Skeletal muscle satellite cell (primary cell): ENCODE results near the gene MORF4L1.
"Not testable (repeated sequence)": the region's sequence is repeated elsewhere in the genome, so short reads cannot be mapped to it uniquely, and the experiment has no call there.

Source experiments
- H3K27me3 ChIP-seq: 2 replicates; pipeline ENCODE4 v1.7.0; 2013; ENCODE audit warnings: low read length; ENCODE audit not compliant: control insufficient read depth, insufficient read depth
- H3K36me3 ChIP-seq: 2 replicates; pipeline ENCODE4 v1.7.0; 2013; ENCODE audit warnings: mild to moderate bottlenecking, control low read depth, low read length; ENCODE audit not compliant: insufficient read depth
- H3K4me1 ChIP-seq: 2 replicates; pipeline ENCODE4 v1.7.0; 2013; ENCODE audit warnings: low read length; ENCODE audit not compliant: control insufficient read depth, insufficient read depth
- H3K4me2 ChIP-seq: 2 replicates; pipeline ENCODE4 v1.7.0; 2013; ENCODE audit warnings: mild to moderate bottlenecking, low read length
- H3K4me3 ChIP-seq: 2 replicates; pipeline ENCODE4 v1.7.0; 2013; ENCODE audit warnings: low read length
- H3K9ac ChIP-seq: 2 replicates; pipeline ENCODE4 v1.7.0; 2013; ENCODE audit warnings: mild to moderate bottlenecking, low read depth, low read length, moderate library complexity
- H3K9me3 ChIP-seq: replicated peaks from 2 replicates; pipeline ENCODE4 v1.7.0; 2013; ENCODE audit warnings: mild to moderate bottlenecking, control low read depth, low read length

MORF4L1 gene

DNA sequence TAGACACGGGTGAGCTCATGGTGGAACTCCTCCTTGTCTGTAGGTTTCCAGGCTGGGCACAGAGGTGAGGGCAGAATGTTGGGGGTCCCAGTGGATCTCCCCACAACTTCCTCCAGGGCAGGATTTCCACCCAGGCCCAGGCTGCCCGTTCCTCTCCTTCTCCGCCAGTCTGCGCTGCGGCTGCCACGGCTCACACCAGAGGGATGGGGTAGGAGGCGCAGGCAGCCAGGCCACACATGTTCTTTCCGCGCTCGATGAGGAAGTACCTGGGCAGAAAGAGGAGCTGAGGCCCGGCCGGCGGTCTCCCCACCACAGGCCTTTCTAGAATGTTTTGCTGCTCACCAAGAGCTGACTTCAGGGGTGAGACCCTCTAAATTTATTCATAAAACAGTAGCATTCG lies 49.2 kb downstream of the MORF4L1 start:
- Histone ChIP-seq H3K9me3 (no peaks in the 10 kb centered on the region), H3K9ac (no peak overlapping the region), H3K4me3 (no peak overlapping the region), H3K4me2 (no peak overlapping the region), H3K4me1 (peaks cover 2% of the 10 kb centered on the region), H3K36me3 (peaks cover 58% of the 10 kb centered on the region), H3K27me3 (no peaks in the 10 kb centered on the region)

DNA sequence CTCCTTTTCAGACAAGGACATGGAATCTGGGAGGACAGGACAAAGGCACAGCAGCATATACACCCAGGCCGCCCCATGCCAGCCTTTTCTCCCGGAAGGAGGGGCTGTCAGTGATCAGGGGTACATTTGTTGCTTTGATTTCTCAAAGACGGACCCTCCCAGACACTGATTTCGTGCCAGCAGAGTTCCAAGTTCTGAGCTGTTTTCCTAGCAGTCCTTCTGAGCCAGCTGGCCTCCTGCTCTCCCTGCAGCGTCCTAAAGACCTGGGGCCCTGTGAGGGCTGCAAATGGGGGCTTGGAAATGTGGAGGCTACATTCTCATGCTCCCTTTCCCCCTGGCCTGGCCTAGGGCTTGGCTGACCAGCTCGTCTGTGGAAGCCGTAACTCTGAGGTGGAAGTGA lies 49.8 kb downstream of the MORF4L1 start:
- Histone ChIP-seq H3K9ac (no peak overlapping the region), H3K4me3 (no peak overlapping the region), H3K36me3 (peaks cover 60% of the 10 kb centered on the region), H3K4me2 (no peak overlapping the region), H3K9me3 (no peaks in the 10 kb centered on the region), H3K27me3 (no peaks in the 10 kb centered on the region), H3K4me1 (no peaks in the 10 kb centered on the region)

DNA sequence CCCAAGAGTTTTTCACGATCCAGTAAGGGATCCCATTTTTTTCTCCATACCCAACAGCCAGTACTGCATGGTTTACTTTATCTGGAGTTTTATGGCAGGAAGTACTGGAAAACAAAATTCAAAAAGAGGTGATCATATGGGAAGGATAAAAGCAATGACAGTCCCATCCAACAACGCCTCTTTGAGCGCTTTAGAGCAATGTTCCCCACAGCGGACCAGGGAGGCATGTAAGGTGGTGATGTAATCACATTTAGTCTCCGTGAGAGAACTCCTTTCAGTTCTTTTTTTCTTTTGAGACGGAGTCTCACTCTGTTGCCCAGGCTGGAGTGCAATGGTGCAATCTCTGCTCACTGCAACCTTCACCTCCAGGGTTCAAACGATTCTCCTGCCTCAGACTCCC lies 50.3 kb downstream of the MORF4L1 start:
- Histone ChIP-seq H3K4me2 (no peak overlapping the region), H3K4me1 (no peaks in the 10 kb centered on the region), H3K4me3 (no peak overlapping the region), H3K27me3 (no peaks in the 10 kb centered on the region), H3K36me3 (peaks cover 60% of the 10 kb centered on the region), H3K9me3 (no peaks in the 10 kb centered on the region), H3K9ac (no peak overlapping the region)

DNA sequence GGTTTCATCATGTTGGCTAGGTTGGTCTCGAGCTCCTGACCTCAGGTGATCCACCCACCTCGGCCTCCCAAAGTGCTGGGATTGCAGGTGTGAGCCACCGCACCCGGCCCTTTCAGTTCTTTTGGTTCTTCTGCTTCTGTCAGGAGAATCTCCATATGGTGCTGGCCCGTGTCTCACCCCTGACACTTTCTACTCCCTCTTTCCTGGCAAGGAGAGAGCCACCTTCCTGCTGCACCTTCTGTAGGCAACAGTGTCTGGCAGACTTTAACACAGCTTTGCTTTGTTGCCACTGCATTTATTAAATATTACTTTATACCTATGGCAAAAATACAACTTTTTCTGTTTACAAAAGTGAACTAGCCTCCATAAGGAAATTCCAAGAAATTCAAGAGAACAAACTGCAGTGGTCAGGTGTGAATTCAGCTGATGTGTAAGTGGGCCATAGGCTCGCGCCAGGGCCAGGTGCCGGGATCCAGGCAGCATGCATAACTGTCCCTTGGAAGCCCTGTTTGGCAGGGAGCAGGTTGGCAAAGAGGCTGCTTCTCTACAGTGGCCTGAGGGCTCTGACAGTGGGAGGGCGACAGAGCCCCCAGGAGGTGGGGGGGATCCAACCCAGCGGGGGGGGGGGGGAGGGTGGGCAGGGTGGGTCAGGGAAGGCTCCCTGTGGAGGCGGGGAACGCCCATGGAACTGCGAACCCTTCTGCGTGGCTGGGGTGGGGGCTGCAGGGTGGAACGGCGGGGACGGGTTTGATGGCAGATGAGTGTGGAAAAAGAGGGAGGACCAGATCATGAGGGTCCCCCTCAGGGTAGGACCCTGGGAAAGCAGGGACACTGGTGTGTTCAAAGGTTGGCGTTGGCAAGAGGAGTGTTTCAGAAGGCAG lies 51.0 kb downstream of the MORF4L1 start:
- Histone ChIP-seq H3K27me3 (no peaks in the 10 kb centered on the region), H3K4me3 (no peak overlapping the region), H3K36me3 (peaks cover 57% of the 10 kb centered on the region), H3K9me3 (no peaks in the 10 kb centered on the region), H3K4me2 (no peak overlapping the region), H3K9ac (no peak overlapping the region), H3K4me1 (no peaks in the 10 kb centered on the region)

DNA sequence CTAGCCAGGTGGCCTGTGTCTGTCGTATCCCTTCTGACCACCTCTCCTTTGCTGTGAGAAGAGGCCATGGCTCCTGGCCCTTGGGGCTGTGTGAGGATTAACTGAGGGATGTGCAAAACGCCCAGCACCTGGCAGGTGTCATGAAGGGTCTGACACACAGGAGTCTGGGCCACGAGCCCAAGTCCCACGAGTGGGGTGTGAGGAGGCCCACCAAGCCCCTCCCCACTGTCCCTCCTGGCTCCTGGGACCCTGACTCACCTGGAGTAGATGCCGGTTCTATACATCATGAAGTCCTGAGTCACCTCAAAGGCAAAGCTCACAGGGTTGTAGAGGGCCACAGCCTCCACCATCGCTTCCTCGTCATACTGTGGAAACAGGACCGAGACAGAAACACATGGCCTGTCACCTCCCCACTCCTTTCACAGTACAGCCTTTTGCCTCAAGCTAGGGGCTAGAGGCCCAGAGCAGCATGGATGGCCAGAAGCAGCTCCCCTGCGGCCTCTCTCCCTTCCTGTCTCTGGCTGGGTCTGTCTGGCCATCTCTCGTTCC lies 52.5 kb downstream of the MORF4L1 start:
- Histone ChIP-seq H3K4me1 (no peaks in the 10 kb centered on the region), H3K9me3 (no peaks in the 10 kb centered on the region), H3K27me3 (no peaks in the 10 kb centered on the region), H3K4me3 (no peak overlapping the region), H3K4me2 (no peak overlapping the region), H3K9ac (no peak overlapping the region), H3K36me3 (peaks cover 43% of the 10 kb centered on the region)

DNA sequence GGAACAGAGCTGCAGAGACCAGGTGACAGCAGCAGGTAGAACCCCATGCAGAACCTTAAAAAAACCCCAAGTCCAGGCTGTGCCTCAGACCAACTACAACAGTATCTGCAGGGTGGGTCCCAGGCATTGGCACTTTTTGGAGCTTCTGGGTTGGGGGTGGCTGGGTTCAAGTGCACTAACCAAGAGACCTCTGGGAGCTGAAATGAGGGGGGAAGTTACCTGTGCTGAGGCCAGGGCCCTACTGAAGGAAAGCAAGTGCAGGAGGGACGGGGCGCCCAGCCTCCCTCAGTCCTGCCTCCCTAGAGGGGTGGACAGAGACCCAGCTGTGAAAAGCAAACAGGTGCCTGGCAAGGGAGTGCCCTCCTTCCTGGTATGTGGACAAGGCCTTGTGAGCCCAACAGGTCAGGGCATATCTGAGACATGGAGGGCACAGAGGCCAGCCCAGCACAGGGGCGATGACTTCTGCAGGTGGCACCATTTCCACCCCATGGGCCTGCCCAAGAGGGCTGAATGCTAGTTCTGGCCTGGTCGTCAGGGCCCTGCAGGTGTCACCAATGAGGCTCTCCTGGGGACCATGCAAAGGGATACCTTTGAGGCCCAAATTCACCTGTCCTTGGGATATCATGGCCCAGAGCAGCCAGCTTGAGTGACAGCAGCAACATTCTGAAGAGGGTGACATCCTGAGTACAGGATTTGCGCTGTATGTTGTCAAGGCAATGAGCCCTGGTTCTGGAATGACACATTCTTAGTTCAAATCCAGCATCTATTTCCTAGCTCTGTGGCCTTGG lies 53.5 kb downstream of the MORF4L1 start:
- Histone ChIP-seq H3K4me2 (no peak overlapping the region), H3K9ac (no peak overlapping the region), H3K4me3 (no peak overlapping the region), H3K36me3 (peaks cover 39% of the 10 kb centered on the region), H3K27me3 (no peaks in the 10 kb centered on the region), H3K4me1 (peaks cover 7% of the 10 kb centered on the region), H3K9me3 (no peaks in the 10 kb centered on the region)

DNA sequence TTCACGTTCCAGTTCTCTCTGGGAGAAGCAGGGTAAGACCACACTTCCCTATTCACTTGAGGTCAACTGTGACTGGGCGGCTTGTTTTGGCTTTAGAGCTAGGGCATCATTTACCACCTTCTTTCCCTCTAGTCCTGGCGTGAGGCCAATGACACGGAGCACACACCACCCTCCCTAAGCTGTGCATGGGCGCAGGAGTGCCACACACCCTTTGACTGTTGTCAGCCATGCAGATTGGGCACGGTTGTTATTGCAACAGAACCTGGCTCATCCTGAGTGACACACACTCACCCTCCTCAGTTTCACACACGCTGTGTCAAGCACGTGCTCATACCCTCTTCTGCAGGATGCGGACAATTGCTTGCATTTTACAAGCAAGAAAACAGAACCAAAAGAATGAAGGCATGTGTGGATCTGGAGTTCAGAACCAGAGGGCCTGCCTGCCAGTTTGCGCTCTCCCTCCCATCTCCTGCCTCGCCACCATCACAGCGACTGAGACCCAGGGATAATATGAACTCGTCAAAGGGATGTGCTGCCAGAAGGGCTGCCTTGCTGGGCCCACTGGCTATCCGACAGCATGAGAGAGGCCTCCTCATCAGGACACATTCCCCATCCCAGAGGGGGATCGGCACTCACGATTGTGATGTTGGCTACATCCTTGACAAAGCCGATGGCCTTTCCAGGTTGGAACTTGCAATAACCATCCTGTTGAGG lies 54.5 kb downstream of the MORF4L1 start:
- peaks cover 8% of the 10 kb centered on the region for H3K27me3 ChIP-seq
- H3K9me3 ChIP-seq: no peaks in the 10 kb centered on the region
- H3K9ac ChIP-seq: no peak overlapping the region
- H3K4me3 ChIP-seq: no peak overlapping the region
- H3K4me2 ChIP-seq: no peak overlapping the region
- H3K4me1 ChIP-seq: peaks cover 12% of the 10 kb centered on the region
- H3K36me3 ChIP-seq: peaks cover 28% of the 10 kb centered on the region

DNA sequence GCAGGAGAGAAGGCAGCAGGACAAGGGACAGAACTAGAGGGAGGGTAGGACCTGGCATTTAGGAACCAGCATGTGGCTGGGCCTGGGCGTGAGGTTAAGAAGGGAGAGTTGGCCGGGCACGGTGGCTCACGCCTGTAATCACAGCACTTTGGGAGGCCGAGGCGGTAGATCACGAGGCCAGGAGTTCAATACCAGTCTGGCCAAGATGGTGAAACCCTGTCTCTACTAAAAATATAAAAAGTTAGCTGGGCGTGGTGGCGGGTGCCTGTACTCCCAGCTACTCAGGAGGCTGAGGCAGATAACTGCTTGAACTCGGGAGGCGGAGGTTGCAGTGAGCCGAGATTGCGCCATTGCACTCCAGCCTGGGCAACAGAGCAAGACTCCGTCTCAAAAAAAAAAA lies 55.5 kb downstream of the MORF4L1 start:
- H3K4me2 ChIP-seq, H3K4me3 ChIP-seq, H3K9ac ChIP-seq, H3K9me3 ChIP-seq: not testable (repeated sequence)
- peaks cover 17% of the 10 kb centered on the region for H3K27me3 ChIP-seq
- peaks cover 12% of the 10 kb centered on the region for H3K4me1 ChIP-seq
- H3K36me3 ChIP-seq: peaks cover 19% of the 10 kb centered on the region

DNA sequence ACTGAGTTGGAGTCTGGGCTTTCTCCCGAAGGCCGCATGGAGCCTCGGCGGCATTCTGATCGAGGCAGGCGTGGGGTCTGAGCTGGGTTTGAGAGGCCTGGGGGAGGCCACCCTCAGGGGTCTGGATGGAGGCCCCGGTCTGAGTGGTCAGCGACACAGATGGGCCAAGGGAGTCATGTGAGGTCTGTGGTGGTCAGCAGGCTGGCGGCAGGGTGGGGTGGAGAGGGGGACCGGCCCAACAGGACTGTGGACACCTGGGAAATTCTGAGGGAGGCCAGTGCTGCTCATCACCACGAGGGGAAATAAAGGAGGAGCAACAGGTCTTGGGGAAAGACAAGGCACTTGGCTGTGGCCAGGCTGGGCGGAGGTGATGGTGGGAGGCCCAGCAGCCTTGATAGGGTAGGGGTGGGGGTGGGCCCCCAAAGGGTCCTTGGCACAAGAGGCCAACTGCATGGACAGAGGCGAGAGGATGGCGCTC lies 56.0 kb downstream of the MORF4L1 start:
- H3K36me3 ChIP-seq: peaks cover 14% of the 10 kb centered on the region

DNA sequence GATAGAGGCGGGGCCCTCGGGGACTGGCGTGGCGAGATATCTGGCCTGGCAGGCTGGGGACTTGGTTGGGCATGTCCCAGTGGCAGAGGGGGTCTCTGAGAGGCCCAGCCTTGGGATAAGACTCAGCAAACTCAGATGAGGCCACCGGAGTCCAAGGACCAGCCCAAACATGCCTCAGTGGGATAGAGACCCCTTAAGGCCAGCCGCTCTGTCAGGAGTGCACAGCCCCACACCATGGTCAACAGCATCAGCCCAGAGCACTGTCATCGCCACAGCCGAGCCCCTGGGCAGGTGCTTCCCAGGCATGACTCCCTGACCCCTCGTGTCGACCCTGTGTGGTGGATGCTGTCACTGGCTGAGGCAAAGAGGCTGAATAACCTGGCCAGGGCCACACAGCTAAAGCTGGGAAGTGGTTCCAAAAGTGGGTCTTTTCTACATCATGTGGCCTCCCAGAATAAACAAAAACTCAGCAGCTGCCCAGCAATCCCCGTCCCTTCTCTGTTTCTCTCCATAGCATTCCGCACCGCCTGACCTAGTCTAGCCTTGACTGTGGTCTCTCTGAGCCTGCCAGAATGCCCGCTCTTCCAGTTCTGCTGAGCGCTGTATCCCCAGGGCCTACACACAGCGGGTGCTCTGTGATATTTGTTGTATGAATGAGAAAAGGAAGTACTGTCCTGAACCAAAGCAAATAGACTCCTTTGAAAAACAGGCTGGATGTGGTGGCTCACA lies 57.0 kb downstream of the MORF4L1 start:
- Histone ChIP-seq H3K9ac (no peak overlapping the region), H3K4me2 (no peak overlapping the region), H3K36me3 (peaks cover 14% of the 10 kb centered on the region), H3K9me3 (no peaks in the 10 kb centered on the region), H3K27me3 (peaks cover 25% of the 10 kb centered on the region), H3K4me3 (no peak overlapping the region), H3K4me1 (peaks cover 12% of the 10 kb centered on the region)

More for the DNA sequence above, 56.0 kb downstream of the MORF4L1 start:
- Histone ChIP-seq H3K9me3 (no peaks in the 10 kb centered on the region), H3K4me2 (no peak overlapping the region), H3K9ac (no peak overlapping the region), H3K4me3 (no peak overlapping the region), H3K4me1 (peaks cover 12% of the 10 kb centered on the region), H3K27me3 (peaks cover 21% of the 10 kb centered on the region)
